Neural cell (in vitro differentiated cells): ENCODE data around the gene CPT2. TPM values are rescaled to one million over a fixed set of nuclear protein-coding genes. Genes with fewer than 3 reads are reported as not detected.

Source experiments
- H2AFZ ChIP-seq: fragments of 200-600, 300-800 bp; sonication (generic), shearing (Covaris generic); 2 replicates; pipeline ENCODE4 v1.6.0; 2014; ENCODE audit warnings: low read depth, mild to moderate bottlenecking, antibody characterized with exemption, low read length, moderate library complexity
- H3F3A ChIP-seq: fragments of 200-600 bp; shearing (Covaris generic); 2 replicates; pipeline ENCODE4 v1.6.1; 2016; ENCODE audit warnings: mild to moderate bottlenecking, moderate library complexity, mixed read lengths, antibody characterized with exemption, low read length; ENCODE audit not compliant: insufficient read depth, poor library complexity, severe bottlenecking
- H3K27ac ChIP-seq: fragments of 200-600, 300-800 bp; sonication (generic), shearing (Covaris generic); 2 replicates; pipeline ENCODE4 v1.5.1; 2014; ENCODE audit warnings: mild to moderate bottlenecking, low read length, moderate library complexity
- H3K27me3 ChIP-seq: fragments of 300-800, 200-600 bp; sonication (generic), shearing (Covaris generic); 2 replicates; pipeline ENCODE4 v1.6.0; 2014; ENCODE audit warnings: mild to moderate bottlenecking, low read depth, low read length, moderate library complexity; ENCODE audit not compliant: insufficient read depth
- H3K36me3 ChIP-seq: fragments of 300-800, 200-600 bp; sonication (generic), shearing (Covaris generic); 2 replicates; pipeline ENCODE4 v1.5.1; 2014; ENCODE audit warnings: mild to moderate bottlenecking, antibody characterized with exemption, low read length, moderate library complexity; ENCODE audit not compliant: insufficient read depth
- H3K4me2 ChIP-seq: fragments of 300-800, 200-600 bp; sonication (generic), shearing (Covaris generic); 2 replicates; pipeline ENCODE4 v1.6.0; 2014; ENCODE audit warnings: mild to moderate bottlenecking, low read length
- H3K4me3 ChIP-seq: fragments of 300-800, 200-600 bp; sonication (generic), shearing (Covaris generic); 2 replicates; pipeline ENCODE4 v1.5.1; 2014; ENCODE audit warnings: mild to moderate bottlenecking, low read length, moderate library complexity
- H3K79me2 ChIP-seq: fragments of 200-600 bp; shearing (Covaris generic); replicated peaks from 2 replicates; pipeline ENCODE4 v1.6.0; 2014; ENCODE audit warnings: mild to moderate bottlenecking, low read length, moderate library complexity; ENCODE audit not compliant: insufficient read depth
- H3K9ac ChIP-seq: fragments of 300-800, 200-600 bp; sonication (generic), shearing (Covaris generic); 2 replicates; pipeline ENCODE4 v1.6.1; 2016; ENCODE audit warnings: mild to moderate bottlenecking, low read length, mixed read lengths
- H3K9me2 ChIP-seq: fragments of 200-600 bp; shearing (Covaris generic); 2 replicates; pipeline ENCODE4 v1.6.1; 2016; ENCODE audit warnings: mild to moderate bottlenecking, low read length, mixed read lengths; ENCODE audit not compliant: insufficient read depth
- H3K9me3 ChIP-seq: fragments of 200-600, 300-800 bp; sonication (generic), shearing (Covaris generic); 2 replicates; pipeline ENCODE4 v1.6.1; 2016; ENCODE audit warnings: mild to moderate bottlenecking, mixed run types, low read length, moderate library complexity, mixed read lengths
- H4K20me1 ChIP-seq: fragments of 200-600 bp; shearing (Covaris generic); 2 replicates; pipeline ENCODE4 v1.6.1; 2016; ENCODE audit warnings: mild to moderate bottlenecking, mixed run types; ENCODE audit not compliant: insufficient read depth
- EP300 ChIP-seq: fragments of 450-650 bp; conservative IDR thresholded peaks from 2 replicates; pipeline ENCODE4 v1.6.1; 2014; ENCODE audit warnings: antibody characterized with exemption, mild to moderate bottlenecking, moderate library complexity; ENCODE audit not compliant: poor library complexity, severe bottlenecking
- EZH2 ChIP-seq: fragments of 200-600, 300-800 bp; shearing (Covaris generic), sonication (generic); IDR thresholded peaks from 2 replicates; pipeline ENCODE4 v1.6.1; 2014; ENCODE audit warnings: antibody characterized with exemption, low read length, borderline replicate concordance, mild to moderate bottlenecking; ENCODE audit not compliant: insufficient read depth, poor library complexity, severe bottlenecking
- MXI1 ChIP-seq: fragments of 450-650 bp; conservative IDR thresholded peaks from 2 replicates; pipeline ENCODE4 v1.6.1; 2014; ENCODE audit warnings: antibody characterized with exemption, mild to moderate bottlenecking; ENCODE audit not compliant: poor library complexity, severe bottlenecking
- POLR2AphosphoS5 ChIP-seq: IDR thresholded peaks from 2 replicates; pipeline ENCODE4 v1.6.1; 2012
- RAD21 ChIP-seq: fragments of 450-650 bp; conservative IDR thresholded peaks from 2 replicates; pipeline ENCODE4 v1.6.1; 2014; ENCODE audit warnings: antibody characterized with exemption, mild to moderate bottlenecking, moderate library complexity
- SMC3 ChIP-seq: fragments of 450-650 bp; conservative IDR thresholded peaks from 2 replicates; pipeline ENCODE4 v1.6.1; 2014; ENCODE audit warnings: antibody characterized with exemption, mild to moderate bottlenecking, moderate library complexity; ENCODE audit not compliant: poor library complexity
- TAF1 ChIP-seq: IDR thresholded peaks from 2 replicates; pipeline ENCODE4 v1.6.1; 2012; ENCODE audit warnings: low read depth
- polyA plus RNA-seq: library from polyadenylated mRNA; depleted of rRNA; stranded (reverse); fragments of >200 nt; gene quantifications from 2 replicates; pipeline ENCODE4 v1.2.3, GENCODE V29; 2014
- TF ChIP-seq, protein P1 (sequence below): fragments of 450-650 bp; IDR thresholded peaks from 2 replicates; pipeline ENCODE4 v1.5.1; 2014; ENCODE audit warnings: antibody characterized with exemption, mild to moderate bottlenecking, moderate library complexity; ENCODE audit not compliant: poor library complexity, severe bottlenecking
- TF ChIP-seq, protein P2 (sequence below): IDR thresholded peaks from 2 replicates; pipeline ENCODE4 v1.6.1; 2012; ENCODE audit warnings: borderline replicate concordance

The CPT2 gene
- polyA plus RNA-seq, 1 donor from 2014 or later: 5.3 TPM

DNA sequence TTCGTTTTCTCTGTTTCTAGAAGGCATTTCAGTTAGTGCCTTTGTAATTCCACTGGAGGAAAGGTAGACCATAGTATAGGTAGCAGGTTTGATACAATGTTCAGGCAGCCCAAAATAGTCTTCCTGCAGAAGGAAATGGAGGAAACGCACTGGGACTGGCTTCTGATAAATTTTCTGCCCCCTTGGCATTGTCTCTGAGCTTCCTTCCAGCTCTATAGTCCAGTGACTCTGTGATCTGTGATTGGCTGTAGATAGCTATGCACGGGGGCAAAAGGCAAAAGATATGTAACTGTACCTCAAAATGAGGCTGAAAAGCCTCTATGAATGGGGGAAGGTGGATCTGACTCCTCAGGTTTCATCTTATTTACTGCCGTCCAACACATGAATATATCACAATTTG, 47.5 kb downstream of the CPT2 start:
- Histone ChIP-seq H3K27ac (no peak overlapping the region), H3K9me2 (no peaks in the 10 kb centered on the region), H3K4me3 (no peak overlapping the region), H4K20me1 (no peaks in the 10 kb centered on the region), H3K9ac (no peak overlapping the region), H3K27me3 (no peaks in the 10 kb centered on the region), H3K9me3 (no peaks in the 10 kb centered on the region), H3K79me2 (no peaks in the 10 kb centered on the region), H3F3A (no peaks in the 10 kb centered on the region), H3K4me2 (no peak overlapping the region), H2AFZ (no peak overlapping the region), H3K36me3 (no peaks in the 10 kb centered on the region)
- TF ChIP-seq, protein P1, sequence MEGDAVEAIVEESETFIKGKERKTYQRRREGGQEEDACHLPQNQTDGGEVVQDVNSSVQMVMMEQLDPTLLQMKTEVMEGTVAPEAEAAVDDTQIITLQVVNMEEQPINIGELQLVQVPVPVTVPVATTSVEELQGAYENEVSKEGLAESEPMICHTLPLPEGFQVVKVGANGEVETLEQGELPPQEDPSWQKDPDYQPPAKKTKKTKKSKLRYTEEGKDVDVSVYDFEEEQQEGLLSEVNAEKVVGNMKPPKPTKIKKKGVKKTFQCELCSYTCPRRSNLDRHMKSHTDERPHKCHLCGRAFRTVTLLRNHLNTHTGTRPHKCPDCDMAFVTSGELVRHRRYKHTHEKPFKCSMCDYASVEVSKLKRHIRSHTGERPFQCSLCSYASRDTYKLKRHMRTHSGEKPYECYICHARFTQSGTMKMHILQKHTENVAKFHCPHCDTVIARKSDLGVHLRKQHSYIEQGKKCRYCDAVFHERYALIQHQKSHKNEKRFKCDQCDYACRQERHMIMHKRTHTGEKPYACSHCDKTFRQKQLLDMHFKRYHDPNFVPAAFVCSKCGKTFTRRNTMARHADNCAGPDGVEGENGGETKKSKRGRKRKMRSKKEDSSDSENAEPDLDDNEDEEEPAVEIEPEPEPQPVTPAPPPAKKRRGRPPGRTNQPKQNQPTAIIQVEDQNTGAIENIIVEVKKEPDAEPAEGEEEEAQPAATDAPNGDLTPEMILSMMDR: no peak
- no peak for TF ChIP-seq POLR2AphosphoS5
- TF ChIP-seq EP300: no peak
- no peak for TF ChIP-seq RAD21
- TF ChIP-seq TAF1: no peak
- no peak for TF ChIP-seq MXI1
- TF ChIP-seq SMC3: no peak
- TF ChIP-seq EZH2: no peak
- TF ChIP-seq, protein P2, sequence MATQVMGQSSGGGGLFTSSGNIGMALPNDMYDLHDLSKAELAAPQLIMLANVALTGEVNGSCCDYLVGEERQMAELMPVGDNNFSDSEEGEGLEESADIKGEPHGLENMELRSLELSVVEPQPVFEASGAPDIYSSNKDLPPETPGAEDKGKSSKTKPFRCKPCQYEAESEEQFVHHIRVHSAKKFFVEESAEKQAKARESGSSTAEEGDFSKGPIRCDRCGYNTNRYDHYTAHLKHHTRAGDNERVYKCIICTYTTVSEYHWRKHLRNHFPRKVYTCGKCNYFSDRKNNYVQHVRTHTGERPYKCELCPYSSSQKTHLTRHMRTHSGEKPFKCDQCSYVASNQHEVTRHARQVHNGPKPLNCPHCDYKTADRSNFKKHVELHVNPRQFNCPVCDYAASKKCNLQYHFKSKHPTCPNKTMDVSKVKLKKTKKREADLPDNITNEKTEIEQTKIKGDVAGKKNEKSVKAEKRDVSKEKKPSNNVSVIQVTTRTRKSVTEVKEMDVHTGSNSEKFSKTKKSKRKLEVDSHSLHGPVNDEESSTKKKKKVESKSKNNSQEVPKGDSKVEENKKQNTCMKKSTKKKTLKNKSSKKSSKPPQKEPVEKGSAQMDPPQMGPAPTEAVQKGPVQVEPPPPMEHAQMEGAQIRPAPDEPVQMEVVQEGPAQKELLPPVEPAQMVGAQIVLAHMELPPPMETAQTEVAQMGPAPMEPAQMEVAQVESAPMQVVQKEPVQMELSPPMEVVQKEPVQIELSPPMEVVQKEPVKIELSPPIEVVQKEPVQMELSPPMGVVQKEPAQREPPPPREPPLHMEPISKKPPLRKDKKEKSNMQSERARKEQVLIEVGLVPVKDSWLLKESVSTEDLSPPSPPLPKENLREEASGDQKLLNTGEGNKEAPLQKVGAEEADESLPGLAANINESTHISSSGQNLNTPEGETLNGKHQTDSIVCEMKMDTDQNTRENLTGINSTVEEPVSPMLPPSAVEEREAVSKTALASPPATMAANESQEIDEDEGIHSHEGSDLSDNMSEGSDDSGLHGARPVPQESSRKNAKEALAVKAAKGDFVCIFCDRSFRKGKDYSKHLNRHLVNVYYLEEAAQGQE: no peak

DNA sequence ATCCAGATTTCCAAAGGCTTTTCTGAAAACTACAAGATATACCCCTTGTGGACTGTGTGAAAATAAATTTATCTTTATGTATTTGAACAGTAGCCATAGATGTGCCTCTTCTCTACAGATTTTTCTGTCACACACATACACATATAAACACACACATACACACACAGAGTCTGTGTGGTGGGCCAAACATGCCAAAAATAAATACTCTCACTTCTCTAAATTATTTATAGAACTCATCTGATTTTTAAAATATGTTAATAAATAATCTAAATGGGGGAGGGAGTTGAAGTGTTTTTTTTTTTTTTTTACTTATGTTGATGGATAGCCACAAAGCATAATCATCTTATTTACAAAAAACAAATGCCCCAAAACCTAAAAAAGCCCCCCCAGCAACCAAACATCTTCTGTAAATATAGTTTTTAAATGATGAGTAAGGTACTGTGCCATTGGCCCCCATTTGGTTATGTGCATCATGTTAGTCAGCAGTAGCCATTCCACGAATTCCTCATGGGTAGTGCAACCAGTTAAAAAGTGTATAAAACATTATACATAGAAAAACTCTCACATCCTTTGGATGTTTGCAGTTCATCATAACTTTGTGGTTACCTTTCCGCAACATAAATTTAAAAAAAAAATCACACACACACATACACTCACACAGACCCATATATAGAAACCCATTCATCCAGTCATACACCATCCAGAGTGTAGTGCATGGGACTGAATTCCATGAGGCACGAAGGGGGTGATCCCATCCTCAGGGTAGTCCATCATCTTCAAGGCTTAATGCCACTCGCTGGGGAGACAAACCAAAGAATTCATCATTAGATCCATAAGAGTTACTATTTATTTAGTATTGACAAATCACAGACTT, 49.9 kb downstream of the CPT2 start:
- no peaks in the 10 kb centered on the region for H4K20me1 ChIP-seq
- H3K27me3 ChIP-seq: no peaks in the 10 kb centered on the region
- H3K4me3 ChIP-seq: no peak overlapping the region
- H3F3A ChIP-seq: no peaks in the 10 kb centered on the region
- no peak overlapping the region for H2AFZ ChIP-seq
- no peaks in the 10 kb centered on the region for H3K9me2 ChIP-seq
- H3K9ac ChIP-seq: no peak overlapping the region
- TF ChIP-seq RAD21: no peak
- TF ChIP-seq TAF1: no peak
- TF ChIP-seq SMC3: no peak
- TF ChIP-seq EP300: no peak
- TF ChIP-seq, protein P2: no peak
- TF ChIP-seq EZH2: no peak
- no peak for TF ChIP-seq MXI1
- no peak for TF ChIP-seq POLR2AphosphoS5
- TF ChIP-seq, protein P1: no peak
- peaks cover 3% of the 10 kb centered on the region for H3K36me3 ChIP-seq
- no peaks in the 10 kb centered on the region for H3K9me3 ChIP-seq
- no peak overlapping the region for H3K27ac ChIP-seq
- no peaks in the 10 kb centered on the region for H3K79me2 ChIP-seq
- no peak overlapping the region for H3K4me2 ChIP-seq
